Measurements from ENCODE around the gene DOP1B.

GRCh38 chr21:36199021-36199420 is 42.4 kb downstream of the DOP1B start:
- TF ChIP-seq CTCF (conservative IDR thresholded peaks at IDR 0.05; ENCODE audit: low read length) (no peak), EZH2phosphoT487 (IDR thresholded peaks at IDR 0.05; ENCODE audit: borderline replicate concordance, low read depth, low read length) (no peak)

Data from OCI-LY7 (cell line).